Ovary (tissue), 3 donors: ENCODE results near the gene ARID4A.

ENCODE experiments used
- POLR2A ChIP-seq: fragments of 450-650 bp; IDR thresholded peaks from one replicate; pipeline ENCODE4 v1.6.1; 2017; ENCODE audit warnings: antibody characterized with exemption, mild to moderate bottlenecking, moderate library complexity
- TF ChIP-seq, protein P1 (sequence below), 3 donors: fragments of 450-650 bp in 2 of 3; fragments of 200-600 bp in 1 of 3; IDR thresholded peaks; one replicate each; pipeline versions ENCODE4 v1.5.1 to v1.8.0; 2016 to 2022; ENCODE audit warnings: antibody characterized with exemption in 3 of 3, mild to moderate bottlenecking in 1 of 3
- donor health status: DM: no; HTN: no; CAD: no.

DNA sequence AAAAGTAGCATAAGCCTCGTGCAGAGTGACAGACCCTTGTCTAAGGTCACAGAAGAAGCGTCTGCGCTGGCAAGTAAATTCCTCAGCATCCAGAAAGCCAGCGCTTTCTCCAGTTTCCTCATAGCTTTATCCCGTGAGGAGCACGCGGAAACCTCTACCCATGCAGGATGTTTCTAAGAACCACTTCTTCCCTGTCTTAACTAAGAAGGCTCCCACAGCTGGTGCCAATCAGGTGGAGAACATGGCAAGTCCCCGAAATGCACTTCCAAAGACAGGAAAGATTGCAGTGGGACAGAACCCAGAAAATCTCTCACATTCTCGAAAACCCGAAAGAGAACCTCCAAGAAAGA, 968 bp upstream of the ARID4A start:
- TF ChIP-seq, protein P1, sequence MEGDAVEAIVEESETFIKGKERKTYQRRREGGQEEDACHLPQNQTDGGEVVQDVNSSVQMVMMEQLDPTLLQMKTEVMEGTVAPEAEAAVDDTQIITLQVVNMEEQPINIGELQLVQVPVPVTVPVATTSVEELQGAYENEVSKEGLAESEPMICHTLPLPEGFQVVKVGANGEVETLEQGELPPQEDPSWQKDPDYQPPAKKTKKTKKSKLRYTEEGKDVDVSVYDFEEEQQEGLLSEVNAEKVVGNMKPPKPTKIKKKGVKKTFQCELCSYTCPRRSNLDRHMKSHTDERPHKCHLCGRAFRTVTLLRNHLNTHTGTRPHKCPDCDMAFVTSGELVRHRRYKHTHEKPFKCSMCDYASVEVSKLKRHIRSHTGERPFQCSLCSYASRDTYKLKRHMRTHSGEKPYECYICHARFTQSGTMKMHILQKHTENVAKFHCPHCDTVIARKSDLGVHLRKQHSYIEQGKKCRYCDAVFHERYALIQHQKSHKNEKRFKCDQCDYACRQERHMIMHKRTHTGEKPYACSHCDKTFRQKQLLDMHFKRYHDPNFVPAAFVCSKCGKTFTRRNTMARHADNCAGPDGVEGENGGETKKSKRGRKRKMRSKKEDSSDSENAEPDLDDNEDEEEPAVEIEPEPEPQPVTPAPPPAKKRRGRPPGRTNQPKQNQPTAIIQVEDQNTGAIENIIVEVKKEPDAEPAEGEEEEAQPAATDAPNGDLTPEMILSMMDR (IDR thresholded peaks at IDR 0.05), result no peak
- no peak for TF ChIP-seq POLR2A
